Stimulated activated CD4-positive, alpha-beta T cell treated with anti-CD3 and anti-CD28 coated beads, Interleukin-2, amount 100 ng/mL, for 4 hours (primary cell): ENCODE data around the gene AHCTF1.
"Not testable (repeated sequence)": the region's sequence is repeated elsewhere in the genome, so short reads cannot be mapped to it uniquely, and the experiment has no call there.

Source experiments
- DNase-seq: peaks from one replicate; pipeline ENCODE4 v3.0.0-alpha.2; 2020; ENCODE audit warnings: low read depth

AHCTF1 gene

GRCh38 chr1:246916026-246916923, 15.5 kb downstream of the AHCTF1 start:
- not testable (repeated sequence) for DNase-seq

DNA sequence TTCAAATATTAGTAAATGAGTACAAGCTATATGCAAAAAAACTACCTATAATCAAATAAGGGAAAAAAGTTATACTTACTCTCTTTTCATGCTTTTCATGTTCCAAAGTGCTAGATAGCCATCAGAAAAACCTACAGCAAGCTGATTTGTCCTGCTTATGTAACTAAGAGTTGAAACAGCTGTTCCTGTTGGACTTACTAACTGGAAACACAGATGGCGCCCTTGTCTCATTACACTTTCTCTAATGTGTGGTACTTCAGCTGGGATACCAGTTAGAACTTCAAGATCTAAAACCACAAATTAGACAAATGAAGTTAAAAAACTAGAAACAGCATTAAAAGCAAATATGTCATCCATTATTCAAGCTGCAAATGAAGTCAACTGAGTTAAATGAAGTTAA, 24.3 kb downstream of the AHCTF1 start:
- no peak for DNase-seq

GRCh38 chr1:246906833-246907232, 24.9 kb downstream of the AHCTF1 start:
- no peak for DNase-seq

DNA sequence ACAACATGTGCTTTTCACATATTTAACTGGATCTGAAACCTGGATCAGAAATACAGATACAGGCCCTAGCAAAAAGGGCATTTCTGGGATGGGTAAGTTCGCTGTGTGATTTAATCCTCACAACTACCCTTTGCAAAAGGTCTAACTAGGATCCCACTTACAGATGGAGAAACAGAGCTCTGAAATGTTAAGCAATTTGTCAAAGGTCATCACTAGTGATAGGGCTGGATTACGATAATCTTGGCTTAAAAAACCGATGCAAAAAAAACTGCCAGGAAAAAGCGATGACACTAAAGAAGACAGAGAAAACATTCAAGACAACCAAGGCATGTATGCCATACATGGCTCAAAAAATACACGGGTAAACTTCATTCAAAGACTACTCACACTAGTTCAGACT, 29.9 kb downstream of the AHCTF1 start:
- no peak for DNase-seq

- no peak for DNase-seq
Observed at GRCh38 chr1:246897302-246897701, 34.4 kb downstream of the AHCTF1 start.

DNA sequence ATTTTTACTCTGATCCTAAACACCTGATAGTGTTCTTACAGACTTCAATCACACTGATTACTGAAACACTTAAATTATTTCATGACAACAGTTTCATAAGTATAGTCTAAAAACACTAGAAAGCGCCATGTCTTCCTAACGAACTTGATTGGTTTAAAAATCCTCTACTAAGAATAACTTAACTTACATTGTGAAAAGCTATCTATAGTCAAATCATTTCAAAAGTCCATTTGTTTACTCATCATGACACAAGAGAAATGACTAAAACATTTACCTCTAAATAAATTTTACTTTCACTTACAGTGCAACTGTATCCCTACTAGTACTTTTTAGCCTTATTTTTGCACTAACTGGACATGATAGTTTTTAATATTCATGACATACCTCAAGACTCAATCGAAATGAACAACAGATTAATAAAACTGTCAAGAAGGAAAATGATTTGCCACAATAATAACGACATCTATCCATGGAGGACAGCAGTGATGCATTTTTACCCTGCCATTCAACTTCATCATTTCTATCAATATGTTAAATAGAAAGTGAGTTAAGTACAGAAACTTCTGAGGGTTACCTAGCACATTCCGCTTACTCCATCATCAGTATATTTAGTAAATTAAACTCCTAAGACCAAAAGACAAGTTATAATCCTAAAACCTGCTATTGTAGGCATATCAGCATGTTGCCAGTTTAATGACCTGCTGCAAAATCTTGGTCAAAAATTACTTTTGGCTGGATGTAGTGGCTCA, 38.4 kb downstream of the AHCTF1 start:
- no peak for DNase-seq

GRCh38 chr1:246891105-246891504, 40.6 kb downstream of the AHCTF1 start:
- DNase-seq: no peak

- no peak for DNase-seq
Observed at GRCh38 chr1:246888522-246888921, 43.2 kb downstream of the AHCTF1 start.

- DNase-seq: not testable (repeated sequence)
Observed at GRCh38 chr1:246885389-246885788, 46.4 kb downstream of the AHCTF1 start.

GRCh38 chr1:246878551-246878950, 53.2 kb downstream of the AHCTF1 start:
- no peak for DNase-seq

GRCh38 chr1:246876431-246876830, 55.3 kb downstream of the AHCTF1 start:
- DNase-seq: no peak

- no peak for DNase-seq
Observed at GRCh38 chr1:246875041-246876026, 56.4 kb downstream of the AHCTF1 start.

GRCh38 chr1:246865921-246866320, 65.8 kb downstream of the AHCTF1 start:
- no peak for DNase-seq

GRCh38 chr1:246863791-246864190, 68.0 kb downstream of the AHCTF1 start:
- not testable (repeated sequence) for DNase-seq

DNA sequence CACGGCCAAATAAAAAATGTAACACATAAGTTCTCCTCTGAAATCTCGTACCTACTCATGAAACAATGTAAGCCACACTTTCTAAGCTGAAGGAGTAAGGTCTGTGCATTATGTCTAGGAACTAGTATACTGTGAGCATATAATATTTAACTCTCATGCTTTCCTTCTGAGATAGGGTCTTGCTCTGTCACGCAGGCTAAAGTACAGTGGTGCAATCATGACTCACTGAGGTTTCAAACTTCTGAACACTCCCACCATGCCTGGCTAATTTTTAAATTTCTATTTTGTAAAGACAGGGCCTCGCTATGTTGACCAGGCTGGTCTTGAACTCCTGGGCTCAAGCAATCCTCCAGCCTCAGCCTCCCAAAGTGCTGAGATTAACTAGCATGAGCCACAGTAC, 71.3 kb downstream of the AHCTF1 start:
- DNase-seq: no peak

DNA sequence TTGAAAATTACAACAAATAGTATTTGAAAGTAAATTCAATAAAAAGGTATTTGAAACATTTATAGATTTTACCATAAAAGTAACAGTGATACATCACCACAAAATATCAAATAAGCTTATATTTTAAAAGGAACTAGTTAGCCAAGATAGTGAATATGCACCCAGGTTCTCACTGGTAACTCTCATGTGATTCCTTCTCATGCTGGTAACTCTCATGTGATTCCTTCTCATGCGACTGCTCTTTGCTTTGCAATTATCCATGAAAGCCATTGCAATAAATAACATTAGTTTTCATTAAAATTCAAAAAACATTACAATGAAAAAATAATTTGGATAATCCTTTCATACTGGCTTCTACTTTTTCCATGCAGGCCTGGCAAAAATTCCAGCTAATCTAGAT, 75.4 kb downstream of the AHCTF1 start:
- no peak for DNase-seq

- DNase-seq: not testable (repeated sequence)
Observed at GRCh38 chr1:246850640-246851039, 81.1 kb downstream of the AHCTF1 start.

GRCh38 chr1:246843876-246844275, 87.9 kb downstream of the AHCTF1 start:
- no peak for DNase-seq

DNA sequence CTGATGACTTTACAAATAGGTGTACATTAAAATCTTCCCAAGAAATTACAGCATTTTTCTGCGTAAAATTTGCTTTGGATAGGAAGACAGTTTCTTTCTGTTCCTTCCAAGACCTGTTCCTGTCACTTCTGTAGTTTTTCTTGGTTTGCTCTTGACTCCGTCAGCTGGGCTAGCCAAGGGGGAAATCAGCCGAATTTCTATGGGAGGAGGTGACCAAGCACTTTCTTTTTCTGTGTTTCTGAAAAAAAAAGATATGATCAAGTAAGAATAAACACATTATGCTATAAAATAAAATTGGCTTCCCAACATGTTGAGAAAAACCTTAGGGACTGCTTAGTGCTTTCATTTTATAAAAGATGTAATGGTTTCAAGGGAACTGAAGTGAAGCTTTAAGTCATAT, 91.0 kb downstream of the AHCTF1 start:
- not testable (repeated sequence) for DNase-seq

DNA sequence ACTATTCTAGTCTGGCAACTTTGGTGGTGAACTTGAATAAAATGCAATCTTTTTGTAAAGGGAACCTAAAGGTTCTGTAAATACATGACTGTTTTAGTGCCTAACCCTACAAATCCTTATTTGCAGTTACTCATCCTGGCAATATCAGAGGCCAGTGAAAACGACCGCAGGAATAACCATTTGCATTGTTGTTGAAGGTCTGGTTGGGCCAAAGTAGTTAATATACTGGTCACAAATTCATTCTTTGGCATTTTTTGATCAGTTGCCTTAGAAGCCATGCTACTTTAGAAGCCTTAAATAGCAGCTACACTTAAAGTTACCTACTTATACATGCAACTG, 93.7 kb downstream of the AHCTF1 start:
- DNase-seq: no peak

DNA sequence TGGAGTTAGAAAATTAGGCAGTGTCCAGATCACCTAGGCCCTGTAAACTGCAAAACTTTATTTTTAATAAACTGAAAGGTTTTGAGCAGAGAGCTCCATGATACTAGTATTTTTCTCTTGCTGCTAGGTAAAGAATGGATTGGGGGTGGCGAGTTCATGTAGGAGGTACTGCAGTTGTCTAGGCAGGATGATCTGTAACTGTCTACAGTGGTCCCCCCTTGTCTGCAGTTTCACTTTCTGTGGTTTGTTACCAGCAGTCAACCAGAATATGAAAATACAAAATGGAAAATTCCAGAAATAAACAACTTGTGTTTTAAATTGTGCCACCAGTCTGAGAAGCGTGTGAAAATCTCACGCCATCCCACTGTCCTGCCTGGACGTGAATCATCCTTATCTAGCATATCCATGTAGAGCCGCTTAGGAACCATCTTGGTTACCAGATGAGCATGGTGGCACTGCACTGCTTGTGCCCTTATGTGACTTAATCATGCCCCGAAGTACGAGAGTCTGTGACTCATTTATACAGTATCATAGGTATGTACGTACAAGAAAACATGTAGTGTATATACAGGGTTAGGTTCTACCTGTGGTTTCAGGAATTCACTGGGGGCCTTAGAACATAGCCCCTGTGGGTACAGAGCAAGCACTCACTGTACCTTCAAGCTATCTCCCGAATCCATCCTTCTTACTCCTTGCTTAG, 94.2 kb downstream of the AHCTF1 start:
- no peak for DNase-seq
